IPS-NIHi11 (cell line): ENCODE results near the gene CFAP251.

Experiments
- DNase-seq: peaks from one replicate; pipeline ENCODE4 v3.0.0; 2012; ENCODE audit warnings: mixed read lengths, low spot score

Gene CFAP251

GRCh38 chr12:121943926-121944325, 25.5 kb downstream of the CFAP251 start:
- no peak for DNase-seq

- no peak for DNase-seq
These were observed 28.1 kb downstream of the CFAP251 start for GRCh38 chr12:121946313-121947025.

- no peak for DNase-seq
These were observed 29.6 kb downstream of the CFAP251 start for GRCh38 chr12:121947981-121948380.

GRCh38 chr12:121949648-121950397, 31.4 kb downstream of the CFAP251 start:
- no peak for DNase-seq

GRCh38 chr12:121953117-121953692, 34.8 kb downstream of the CFAP251 start:
- no peak for DNase-seq

GRCh38 chr12:121953695-121954094, 35.3 kb downstream of the CFAP251 start:
- DNase-seq: no peak

- DNase-seq: peak; percentile 42
These were observed 37.2 kb downstream of the CFAP251 start for GRCh38 chr12:121955258-121956237.

GRCh38 chr12:121957861-121958515, 39.6 kb downstream of the CFAP251 start:
- no peak for DNase-seq

GRCh38 chr12:121958541-121959240, 40.3 kb downstream of the CFAP251 start:
- no peak for DNase-seq

GRCh38 chr12:121960541-121960940, 42.1 kb downstream of the CFAP251 start:
- no peak for DNase-seq

GRCh38 chr12:121961195-121961879, 42.9 kb downstream of the CFAP251 start:
- DNase-seq: no peak

GRCh38 chr12:121963341-121964018, 45.1 kb downstream of the CFAP251 start:
- no peak for DNase-seq

GRCh38 chr12:121964813-121965643, 46.6 kb downstream of the CFAP251 start:
- DNase-seq: no peak

- no peak for DNase-seq
These were observed 48.6 kb downstream of the CFAP251 start for GRCh38 chr12:121966959-121967358.

- no peak for DNase-seq
These were observed 50.5 kb downstream of the CFAP251 start for GRCh38 chr12:121968876-121969275.

GRCh38 chr12:121969726-121970125, 51.3 kb downstream of the CFAP251 start:
- no peak for DNase-seq

GRCh38 chr12:121970581-121971300, 52.3 kb downstream of the CFAP251 start:
- DNase-seq: no peak
